EH (cell line): Measurements from ENCODE around the gene RAB18.
"Not testable (repeated sequence)": the region's sequence is repeated elsewhere in the genome, so short reads cannot be mapped to it uniquely, and the experiment has no call there.

Source experiments
- DNase-seq: peaks from one replicate; pipeline ENCODE4 v3.0.0-alpha.2; 2015; ENCODE audit warnings: low read depth

The RAB18 gene

DNA sequence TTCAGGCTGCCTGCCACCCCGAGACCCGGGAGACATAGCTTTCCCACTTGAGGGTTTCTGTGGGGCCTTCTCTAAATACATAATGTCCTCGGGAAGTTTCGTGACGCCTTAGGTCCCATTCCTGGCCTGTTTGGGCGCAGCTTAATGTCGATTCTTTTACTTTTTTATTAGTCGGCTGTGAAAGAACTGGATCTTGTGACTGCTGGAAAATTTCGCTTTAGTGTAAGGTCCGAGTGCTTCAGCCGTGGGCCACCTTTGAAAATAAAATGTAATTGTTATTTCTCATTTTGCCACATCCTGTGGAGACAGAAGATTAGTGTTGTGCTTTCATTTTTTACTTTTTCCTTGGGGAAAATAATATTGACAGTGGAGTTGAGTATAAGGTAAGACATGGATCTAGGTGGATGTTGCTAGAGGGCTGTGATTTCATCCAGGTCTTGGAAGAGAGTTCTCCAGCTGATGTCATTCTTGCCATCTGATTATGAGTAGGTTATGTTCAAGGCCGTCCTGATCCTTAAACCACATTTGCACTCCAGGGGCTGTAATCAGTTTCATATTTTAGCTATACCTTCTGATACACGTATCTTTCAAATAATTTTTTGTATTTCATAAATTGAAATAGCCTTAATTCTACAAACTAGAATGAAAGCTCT lies 830 bp downstream of the RAB18 start:
- DNase-seq: peak; percentile 32

DNA sequence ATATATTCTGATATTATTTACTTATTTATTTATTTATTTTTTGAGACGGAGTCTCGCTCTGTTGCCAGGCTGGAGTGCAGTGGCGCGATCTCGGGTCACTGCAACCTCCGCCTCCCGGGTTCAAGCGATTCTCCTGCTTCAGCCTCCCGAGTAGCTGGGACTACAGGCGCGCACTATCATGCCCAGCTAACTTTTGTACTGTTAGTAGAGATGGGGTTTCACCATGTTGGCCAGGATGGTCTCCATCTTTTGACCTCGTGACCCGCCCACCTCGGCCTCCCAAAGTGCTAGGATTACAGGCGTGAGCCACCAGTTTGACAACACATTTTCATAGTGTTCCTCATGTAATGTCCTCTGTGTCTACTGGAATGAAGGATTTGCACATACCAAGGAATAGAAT lies 1.4 kb downstream of the RAB18 start:
- not testable (repeated sequence) for DNase-seq

DNA sequence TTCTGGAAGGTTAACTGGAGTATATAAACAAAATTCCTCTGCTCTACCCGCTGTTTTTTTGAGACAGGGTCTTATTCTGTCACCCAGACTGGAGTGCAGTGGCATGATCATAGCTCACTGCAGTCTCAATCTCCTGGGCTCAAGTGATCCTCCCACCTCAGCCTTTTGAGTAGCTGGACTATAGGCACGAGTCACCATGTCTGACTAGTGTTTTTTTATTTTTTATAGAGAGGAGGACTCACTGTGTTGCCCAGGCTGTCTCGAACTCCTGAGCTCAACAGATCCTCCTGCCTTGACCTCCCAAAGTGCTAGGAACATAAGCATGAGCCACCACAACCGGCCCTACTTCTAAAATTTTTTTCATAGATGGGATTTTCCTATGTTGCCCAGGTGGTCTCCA lies 2.2 kb downstream of the RAB18 start:
- peak; percentile 55 for DNase-seq

DNA sequence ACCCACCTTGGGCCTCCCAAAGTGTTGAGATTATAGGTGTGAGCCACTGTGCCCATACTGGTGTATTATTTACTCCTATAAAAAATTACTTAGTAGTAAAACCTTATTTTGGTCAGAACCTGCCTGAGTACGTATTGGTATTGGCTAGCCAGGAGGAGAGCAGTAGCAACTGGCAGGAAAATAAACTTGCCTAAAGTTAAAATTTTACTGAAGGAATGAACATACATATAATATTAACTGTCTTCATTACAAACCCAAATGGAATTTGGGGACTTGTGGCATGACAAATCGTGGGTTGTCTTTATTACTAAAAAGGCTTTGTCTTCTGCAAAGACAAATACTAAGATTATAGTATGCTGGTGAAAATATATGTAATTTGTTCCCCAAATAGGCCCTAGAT lies 8.4 kb downstream of the RAB18 start:
- peak; percentile 57 for DNase-seq

DNA sequence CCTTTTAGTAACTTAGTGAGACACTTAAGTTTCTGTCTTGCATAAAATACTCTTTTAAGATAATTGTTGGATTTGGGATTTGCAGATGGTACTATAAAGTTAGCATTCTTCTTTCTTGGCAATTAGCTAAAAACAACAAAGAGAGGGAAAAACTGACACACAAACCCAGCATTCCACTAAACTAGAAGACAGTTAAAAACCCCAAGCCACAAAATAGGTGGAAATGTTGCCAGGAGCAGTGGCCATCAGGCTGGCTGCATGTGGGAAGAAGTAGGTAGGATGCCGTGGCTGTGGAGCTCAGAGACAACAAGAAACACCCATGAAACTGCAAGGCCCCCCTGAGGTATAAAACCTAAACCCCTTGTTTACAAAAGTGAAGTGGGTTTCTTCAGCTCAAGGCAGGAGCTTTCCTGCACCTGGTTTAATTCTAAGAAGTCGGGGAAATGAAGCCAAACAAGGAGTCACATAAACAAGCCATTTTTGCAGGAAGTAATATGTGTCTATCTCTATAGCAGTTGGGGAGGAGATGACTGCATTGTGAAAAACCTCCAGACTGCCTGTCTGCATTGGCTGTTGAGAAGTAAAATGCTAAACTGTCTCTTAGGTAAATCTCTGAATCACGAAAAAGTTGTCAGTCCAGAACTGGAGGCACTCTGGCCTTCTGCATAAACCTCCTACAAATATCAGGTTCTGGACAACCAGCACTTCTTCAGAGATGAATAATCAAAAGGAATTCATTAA lies 9.5 kb downstream of the RAB18 start:
- peak; percentile 87 for DNase-seq

DNA sequence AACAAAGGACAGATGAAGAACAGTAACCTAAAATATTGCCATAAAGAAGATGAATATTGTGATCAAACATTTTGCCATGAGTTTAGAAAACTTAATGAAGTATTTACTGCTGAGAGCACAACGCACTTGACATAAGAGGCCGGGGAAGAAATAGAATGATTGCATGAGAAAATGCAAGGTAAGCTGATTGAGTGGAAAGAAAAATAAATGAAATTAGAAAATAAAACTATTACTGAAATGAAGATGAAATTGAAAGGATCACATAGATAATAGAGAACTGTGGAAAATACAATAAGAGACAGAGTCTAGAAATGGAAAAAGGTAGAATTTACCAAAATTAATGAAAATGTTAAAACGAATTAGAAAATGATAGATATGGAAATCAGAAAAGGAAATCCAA lies 10.1 kb downstream of the RAB18 start:
- DNase-seq: no peak

DNA sequence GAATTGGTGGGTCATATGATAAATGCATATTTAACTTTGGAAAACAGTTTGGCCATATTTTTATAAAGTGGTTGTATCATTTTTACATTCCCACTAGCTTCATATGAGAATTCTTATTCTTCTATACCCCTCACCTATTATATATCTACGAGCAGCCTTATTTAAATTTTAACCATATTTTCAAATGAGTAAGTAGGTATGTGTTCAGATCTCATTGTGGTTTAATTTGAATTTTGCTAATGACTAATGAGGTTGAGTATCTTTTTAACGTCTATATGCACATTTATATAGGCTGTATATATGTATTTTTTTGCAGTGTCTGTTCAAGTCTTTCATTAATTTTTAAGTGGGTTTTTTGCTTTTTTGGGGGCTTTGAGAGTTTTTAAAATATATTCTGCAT lies 14.2 kb downstream of the RAB18 start:
- DNase-seq: no peak

DNA sequence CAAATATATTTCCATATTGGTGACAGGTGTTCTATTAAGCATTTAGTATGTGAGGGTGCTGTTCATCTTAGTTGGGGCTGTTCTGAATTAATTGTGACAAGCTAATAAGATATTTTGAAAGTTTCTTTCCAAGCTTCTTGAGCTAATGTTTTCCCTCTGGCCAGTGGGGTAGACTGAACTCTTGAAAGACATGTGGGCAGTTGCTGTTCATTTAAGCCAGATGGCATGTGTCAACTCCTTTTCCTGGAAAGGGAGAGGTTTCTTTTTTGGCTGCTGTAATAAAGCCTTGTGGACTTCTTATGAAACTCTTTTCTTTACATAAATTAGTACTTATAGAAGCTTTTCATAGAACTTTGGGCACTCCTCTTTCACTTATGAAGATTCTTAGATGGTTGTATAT lies 21.7 kb downstream of the RAB18 start:
- peak; percentile 57 for DNase-seq

DNA sequence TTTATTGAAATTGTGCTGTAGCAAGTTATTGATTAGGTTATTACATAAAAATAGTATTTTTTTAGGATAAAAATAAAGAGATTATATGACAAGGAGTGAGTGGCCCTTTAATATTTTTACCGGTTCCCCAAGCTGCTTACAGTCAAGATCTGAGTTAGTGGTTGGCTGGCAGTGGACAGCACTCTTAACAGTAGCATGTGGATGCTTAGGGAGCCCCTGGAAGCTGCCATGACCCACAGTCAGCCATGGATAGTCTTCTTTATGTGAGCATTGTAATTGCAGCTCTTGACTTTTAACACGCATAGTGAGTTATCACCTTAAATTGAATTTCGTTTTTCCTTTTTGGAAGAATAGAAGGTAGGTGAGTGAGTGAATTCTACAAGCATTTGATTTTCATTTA lies 22.1 kb downstream of the RAB18 start:
- no peak for DNase-seq

DNA sequence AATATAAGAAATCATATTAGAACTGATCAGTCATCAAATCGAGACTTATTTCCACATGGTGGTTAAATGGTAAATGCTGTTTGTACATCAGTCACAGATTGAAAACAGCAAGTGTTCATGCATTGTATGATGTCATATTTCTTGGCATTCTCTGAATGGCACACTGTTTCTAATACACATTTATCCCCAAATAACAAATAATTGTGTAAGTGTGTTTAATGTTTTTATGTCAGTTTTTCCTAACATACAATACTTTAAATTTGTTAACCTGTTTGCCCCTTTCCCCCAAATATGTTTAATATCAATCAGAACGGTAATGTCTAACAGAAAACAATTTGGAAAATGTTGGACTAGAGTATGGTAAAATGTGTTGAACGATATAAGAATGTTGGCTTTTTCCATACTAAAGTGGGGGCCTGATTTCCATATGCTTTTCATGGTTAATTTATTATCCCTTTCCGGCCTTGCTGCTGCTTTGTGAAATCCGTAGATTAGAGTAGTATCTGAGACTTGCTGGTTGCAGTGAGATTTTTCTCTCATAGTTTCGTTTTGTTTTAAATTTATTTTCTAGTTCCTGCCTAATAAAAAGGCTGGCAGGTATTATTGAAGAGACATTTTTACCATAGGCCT lies 23.7 kb downstream of the RAB18 start:
- DNase-seq: no peak

DNA sequence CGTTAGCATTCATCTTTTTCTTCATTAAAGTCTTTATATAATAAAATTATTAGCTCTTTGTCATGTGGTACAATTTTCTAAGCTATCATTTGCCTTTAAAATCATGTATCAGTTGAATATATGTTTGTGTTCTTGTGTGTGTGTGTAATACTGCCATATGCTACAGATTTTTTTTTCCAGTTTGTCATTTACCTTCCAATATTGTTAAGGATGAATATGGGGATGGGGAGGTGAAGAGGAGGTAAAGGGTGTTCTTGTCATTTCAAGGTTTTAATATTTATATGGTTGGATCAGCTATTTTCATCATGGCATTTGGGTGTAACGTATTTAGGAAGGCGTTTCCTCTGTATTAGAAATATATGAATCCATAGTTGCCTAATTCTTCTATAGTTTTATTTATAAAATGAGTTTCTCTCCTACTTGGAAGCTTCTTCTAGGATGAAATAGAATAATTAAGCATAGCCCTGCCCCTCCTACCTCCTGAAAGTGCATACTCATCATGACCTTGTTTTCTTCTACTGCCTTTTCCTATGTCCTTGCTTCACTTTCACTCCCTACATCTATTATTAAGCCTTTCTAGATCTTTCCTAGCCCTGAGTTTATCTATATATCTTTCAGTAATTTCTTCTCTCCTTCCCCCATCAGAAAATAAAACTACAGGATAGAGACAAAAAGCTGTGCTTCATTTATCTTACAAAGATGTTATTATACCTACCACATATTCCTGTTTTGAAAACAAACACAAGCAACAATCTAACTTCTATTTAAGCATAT lies 25.1 kb downstream of the RAB18 start:
- peak; percentile 36 for DNase-seq

DNA sequence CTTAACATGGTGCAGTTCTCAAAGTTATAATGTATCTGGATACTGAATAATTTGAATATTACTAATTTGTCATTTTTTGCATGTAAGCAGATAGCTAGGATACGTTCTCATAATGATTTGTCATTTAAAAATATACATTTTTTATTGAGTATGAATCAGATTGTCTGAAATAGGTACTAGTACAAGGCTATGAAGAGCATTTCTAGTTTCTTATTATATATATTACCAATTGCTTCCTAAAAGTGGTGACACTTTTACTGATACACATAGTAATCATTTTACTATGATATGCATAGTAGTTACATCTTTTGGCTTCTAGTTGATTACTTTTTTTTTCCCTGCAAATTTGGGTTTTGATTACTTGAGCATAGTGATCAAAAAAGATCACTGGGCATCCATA lies 26.4 kb downstream of the RAB18 start:
- DNase-seq: no peak

DNA sequence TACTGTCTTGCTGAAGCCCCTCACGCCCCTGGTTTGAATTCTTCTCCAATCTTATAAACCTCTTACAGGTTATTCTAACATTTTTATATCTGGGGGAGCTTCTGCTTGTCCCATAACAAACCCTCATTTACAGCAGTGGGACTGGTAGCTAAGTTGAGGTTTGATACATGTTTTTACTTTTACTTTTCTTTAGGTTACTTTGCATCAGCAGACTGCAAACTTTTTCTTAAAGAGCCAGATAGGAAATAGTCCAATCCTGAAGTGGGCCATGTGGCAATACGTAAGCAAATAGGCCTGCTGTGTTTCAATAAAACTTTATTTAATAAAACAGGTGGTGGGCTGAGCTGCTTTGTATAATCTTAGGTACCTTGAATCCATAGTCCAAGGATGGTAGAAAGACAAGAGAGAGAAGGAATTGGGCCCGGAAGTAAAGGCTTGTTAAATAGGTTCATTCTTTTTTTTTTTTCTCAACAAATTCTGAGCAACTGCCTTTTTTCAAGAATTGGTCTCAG lies 27.3 kb downstream of the RAB18 start:
- no peak for DNase-seq

DNA sequence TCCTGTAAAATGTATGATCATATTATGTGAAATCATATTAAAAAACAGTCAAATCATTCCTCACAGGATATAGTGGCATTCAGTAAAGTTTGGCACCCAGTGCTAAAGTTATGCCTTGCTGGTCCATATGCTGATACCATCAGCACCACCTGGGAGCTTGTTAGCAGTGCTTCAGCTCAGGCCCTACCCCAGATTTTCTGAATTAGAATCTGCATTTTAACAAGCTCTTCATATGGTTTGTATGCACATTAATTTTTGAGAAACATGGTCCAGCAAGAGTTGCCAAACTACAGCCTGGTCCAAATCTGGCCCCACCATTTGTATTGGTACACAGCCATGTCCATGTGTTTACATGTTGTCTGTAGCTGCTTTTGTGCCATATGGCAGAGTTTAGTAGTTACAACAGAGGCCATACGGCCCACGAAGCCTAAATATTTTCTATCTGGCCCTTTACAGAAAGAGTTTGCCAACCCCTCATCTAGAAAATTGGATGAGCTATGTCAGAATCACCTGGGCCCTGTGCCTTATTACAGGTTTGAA lies 30.1 kb downstream of the RAB18 start:
- no peak for DNase-seq

DNA sequence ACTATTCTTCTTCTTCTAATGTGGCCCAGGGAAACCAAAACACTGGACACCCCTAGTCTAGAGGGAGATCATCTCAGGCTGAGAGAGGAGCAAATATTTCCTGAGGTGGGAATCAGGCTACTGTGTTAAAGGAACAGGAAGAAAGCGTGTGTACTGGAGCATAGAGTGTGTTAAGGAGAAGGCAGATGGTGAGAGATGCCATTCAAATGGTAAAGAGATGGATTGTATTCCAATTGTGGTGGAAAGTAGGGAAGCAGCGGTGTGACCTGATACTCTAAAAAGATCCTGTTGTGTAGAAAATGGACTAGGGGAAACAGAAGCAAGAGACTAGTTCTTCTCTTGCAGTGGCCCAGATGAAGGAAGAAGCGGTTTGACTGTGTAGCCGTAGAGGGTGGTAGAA lies 31.2 kb downstream of the RAB18 start:
- DNase-seq: no peak

DNA sequence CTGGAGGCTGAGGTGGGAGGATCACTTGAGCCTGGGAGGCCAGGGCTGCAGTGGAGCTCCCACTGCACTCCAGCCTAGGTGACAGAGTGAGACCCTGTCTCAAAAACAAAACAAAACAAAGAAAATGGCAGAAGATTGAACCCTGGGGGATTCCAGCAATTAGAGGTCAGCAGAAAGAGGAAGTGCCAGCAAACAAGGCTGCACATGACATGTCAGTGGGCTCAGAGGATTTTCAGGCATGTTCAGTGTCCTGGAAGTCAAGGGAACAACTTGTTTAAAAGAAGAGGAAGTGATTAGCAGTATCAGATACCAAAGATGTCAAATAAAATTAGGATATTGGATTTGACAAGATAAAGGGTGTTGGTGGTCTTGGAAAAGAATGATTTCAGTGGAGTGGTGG lies 32.3 kb downstream of the RAB18 start:
- no peak for DNase-seq

DNA sequence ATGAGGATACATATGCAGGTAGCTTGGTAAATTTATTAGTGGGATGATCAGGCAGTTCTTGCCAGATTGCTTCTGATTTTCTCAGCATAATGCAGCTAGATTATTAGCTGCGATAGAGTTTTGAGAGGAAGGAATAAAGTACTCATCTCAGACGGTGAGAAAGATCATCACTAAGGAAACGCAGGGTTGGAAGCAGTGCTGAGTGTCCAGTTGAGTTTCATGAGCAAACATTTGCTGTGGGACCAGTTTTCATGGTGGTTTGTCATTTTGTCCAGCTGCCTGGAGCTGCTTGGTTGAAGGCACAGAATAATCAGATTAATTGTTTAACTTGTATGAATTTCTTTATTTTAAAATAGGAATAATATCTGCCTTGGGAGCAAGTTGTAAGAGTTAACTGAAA lies 33.1 kb downstream of the RAB18 start:
- no peak for DNase-seq

DNA sequence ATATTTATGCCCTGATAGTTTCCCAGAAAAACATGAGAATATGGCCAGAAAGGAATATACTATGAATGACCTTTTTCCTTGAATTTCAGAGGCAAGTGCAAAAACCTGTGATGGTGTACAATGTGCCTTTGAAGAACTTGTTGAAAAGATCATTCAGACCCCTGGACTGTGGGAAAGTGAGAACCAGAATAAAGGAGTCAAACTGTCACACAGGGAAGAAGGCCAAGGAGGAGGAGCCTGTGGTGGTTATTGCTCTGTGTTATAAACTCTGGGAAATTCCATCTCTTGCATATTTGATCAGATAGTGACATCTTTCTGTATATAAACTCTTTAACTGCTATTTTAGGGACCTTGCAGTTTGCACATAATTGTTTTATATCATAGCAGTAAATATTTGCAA lies 33.7 kb downstream of the RAB18 start:
- peak; percentile 48 for DNase-seq

DNA sequence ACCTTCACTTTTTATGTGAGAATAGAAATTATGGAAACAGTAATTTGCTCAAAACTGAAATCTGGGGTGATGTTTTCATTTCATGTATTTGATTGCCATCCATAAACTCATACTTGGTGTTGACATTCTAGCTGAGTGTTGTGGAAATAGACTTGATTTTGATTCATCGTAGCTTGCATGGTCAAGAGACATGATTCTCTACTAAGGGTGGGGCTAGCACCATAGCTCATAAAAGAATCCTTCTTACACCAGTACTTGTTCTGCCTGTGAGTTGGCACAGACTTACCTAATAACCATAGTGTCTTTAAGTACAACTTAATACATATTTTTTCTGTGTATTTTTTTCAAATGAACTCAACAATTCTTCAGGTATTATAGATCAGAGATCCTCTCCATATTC lies 36.6 kb downstream of the RAB18 start:
- DNase-seq: no peak

DNA sequence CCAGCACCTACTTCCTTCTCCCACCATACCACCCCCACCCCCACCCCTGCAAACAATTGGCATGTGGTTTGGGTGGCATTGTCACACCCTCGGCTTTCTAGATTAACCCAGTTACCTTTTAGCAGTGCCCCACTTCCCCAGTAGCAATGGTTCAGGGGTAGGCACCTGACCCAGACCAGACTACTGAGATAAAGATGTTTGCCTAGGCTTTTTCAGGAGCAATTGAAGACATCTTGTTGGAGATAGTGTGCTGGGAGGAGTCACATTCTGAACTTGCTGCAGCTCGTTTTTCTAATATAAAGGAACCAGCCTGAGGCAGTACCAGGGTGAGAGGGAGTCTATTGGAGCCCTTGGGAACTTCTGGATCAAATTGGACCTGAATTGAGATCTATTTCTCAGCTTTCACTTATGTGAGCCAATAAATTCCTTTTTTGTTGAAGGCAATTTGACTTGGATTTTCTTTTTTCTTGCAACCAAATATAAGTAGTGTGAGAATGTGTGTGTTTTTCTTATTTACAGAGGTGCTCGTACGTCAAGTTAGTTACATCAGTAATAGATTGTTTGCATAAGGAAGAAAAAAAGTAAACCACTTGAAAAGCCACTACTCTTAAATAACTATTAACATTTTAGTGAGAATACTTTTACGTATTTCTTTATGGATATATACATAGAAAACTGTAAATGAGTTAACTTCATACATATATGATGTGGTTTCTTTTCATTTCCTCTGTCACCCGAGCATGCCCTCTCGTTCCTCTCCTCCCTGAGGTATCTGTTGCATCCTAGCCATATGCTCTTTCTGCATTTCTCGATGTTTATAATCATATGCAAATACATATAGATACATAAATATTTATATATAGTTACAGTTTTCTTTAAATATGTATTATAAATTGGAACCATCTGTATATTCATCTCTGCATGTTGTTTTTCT lies 38.0 kb downstream of the RAB18 start:
- DNase-seq: no peak

DNA sequence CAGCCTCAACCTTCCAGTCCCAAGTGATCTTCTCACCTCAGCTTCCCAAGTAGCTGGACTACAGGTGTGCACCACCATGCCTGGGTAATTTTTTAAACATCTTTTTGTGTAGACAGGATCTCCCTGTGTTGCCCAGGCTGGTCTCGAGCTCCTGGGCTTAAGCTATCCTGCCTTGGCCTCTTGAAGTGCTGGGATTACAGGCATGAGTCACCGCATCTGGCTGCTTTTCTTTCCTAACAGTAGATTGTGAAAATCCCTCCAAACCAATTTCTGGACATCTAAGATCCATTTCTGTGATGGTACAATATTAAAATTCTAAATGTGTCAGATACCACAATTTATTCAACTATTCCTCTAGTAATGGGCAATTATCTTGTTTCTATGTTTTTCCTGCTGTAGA lies 38.7 kb downstream of the RAB18 start:
- DNase-seq: peak; percentile 54
